Activated T-helper 1 cell treated with anti-CD3 and anti-CD28 coated beads, Interleukin-12 subunit alpha, Interleukin-12 subunit beta, Interleukin-2, Interleukin-4 antibody, amounts not matched to agents 30 ng/mL and 10 ng/mL and 1 ng/mL, durations not matched to agents 14 hours and 24 hours and 36 hours (primary cell): ENCODE measurements around the gene SPEG. TPM values are rescaled to one million over a fixed set of nuclear protein-coding genes. Genes with fewer than 3 reads are reported as not detected.

ENCODE experiments used
- DNase-seq: peaks from one replicate; pipeline ENCODE4 v3.0.0; 2021; ENCODE audit warnings: low spot score
- H3K27ac Mint-ChIP-seq: one replicate; pipeline ENCODE4 v1.8.0; 2021; ENCODE audit warnings: mild to moderate bottlenecking, mixed read lengths
- H3K27me3 Mint-ChIP-seq: one replicate; pipeline ENCODE4 v1.8.0; 2022; ENCODE audit warnings: mild to moderate bottlenecking, moderate library complexity, mixed read lengths; ENCODE audit not compliant: insufficient read depth
- H3K36me3 Mint-ChIP-seq: one replicate; pipeline ENCODE4 v1.8.0; 2021; ENCODE audit warnings: low read depth, mixed read lengths
- H3K4me1 Mint-ChIP-seq: one replicate; pipeline ENCODE4 v1.8.0; 2021; ENCODE audit warnings: low read depth, mixed read lengths
- H3K4me3 Mint-ChIP-seq: one replicate; pipeline ENCODE4 v1.8.0; 2021; ENCODE audit warnings: mild to moderate bottlenecking, moderate library complexity, mixed read lengths
- H3K9me3 Mint-ChIP-seq: one replicate; pipeline ENCODE4 v1.8.0; 2021; ENCODE audit warnings: mixed read lengths
- intact Hi-C: fragments of 100-400 bp; cut with micrococcal nuclease; formaldehyde crosslinking; loops from one replicate; pipeline ENCODE4 v1.15.1; 2024
- total RNA-seq: library from RNA; stranded (reverse); gene quantifications from 2 replicates; pipeline ENCODE4 v1.2.3, GENCODE V29; 2022

Gene SPEG
- total RNA-seq, 1 donor from 2014 or later: 0.13 TPM

DNA sequence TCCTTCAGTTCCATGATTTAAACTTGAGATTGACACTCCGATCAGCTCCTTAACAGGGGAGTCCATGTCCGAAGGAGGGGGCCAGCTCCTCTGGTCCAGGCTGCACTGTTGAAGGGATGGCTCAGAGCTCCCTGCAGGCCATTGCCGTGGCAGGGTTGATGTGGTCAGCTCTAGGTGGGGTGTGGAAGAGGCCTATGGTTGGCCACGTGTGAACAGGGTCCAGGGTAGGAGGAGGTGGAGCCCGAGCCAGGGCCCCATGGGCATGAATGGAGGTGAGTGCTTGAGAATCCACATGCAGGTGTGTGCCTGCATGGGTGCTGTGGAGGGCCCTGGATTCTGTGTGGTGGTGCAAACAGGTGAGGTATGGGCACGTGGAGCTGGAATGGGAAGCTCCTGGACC lies 1.1 kb downstream of the SPEG start:
- no peak overlapping the region for H3K4me3 Mint-ChIP-seq
- H3K36me3 Mint-ChIP-seq: no peaks in the 10 kb centered on the region
- H3K9me3 Mint-ChIP-seq: no peaks in the 10 kb centered on the region
- peaks cover 36% of the 10 kb centered on the region for H3K27me3 Mint-ChIP-seq
- intact Hi-C loops: no loop called here
- H3K4me1 Mint-ChIP-seq: peaks cover under 1% of the 10 kb centered on the region
- no peak for DNase-seq
- no peak overlapping the region for H3K27ac Mint-ChIP-seq

DNA sequence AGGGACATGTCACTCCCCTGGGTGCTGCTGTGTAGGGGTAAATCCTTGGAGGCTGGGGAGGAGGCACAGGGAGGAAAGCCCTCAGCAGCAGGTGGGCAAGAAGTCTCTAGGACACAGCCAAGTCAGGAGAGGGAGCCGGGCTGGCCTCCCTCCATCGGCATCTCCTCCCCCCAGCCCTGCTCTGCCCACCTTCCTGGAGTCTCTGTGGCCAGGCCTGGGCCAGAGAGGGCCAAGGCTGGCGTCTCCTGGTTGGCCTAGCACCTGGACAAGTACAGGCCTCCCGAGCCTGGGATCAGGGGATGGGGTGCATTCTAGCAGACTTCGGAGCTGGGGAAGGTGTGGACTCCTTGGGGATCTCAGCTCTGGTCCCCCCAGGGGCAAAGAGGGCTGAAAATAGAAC lies 1.8 kb downstream of the SPEG start:
- no peak overlapping the region for H3K4me3 Mint-ChIP-seq
- H3K9me3 Mint-ChIP-seq: no peaks in the 10 kb centered on the region
- no peaks in the 10 kb centered on the region for H3K36me3 Mint-ChIP-seq
- no peak for DNase-seq
- intact Hi-C loops: no loop called here
- H3K27me3 Mint-ChIP-seq: peaks cover 44% of the 10 kb centered on the region
- no peak overlapping the region for H3K27ac Mint-ChIP-seq
- H3K4me1 Mint-ChIP-seq: peaks cover 9% of the 10 kb centered on the region

DNA sequence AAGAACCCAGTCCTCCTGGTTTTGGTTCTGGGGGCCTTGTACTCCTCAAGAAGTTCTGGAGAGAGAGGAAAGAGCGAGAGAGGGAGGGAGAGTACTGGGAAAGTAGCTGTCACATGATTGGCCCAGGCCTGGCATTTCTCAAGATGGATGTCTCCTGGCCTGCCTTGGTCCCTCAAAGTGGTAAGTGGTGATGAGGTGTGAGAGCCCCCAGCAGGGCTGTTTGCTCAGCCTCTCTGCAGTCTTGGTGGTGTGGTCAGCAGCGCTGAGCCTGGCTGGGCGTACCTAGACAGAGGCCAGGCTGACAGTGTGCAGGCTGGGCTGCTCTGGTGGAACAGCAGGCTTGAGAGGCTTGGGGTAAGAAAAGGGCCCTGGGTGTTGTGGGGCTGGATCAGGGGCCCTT lies 2.5 kb downstream of the SPEG start:
- no peak overlapping the region for H3K4me3 Mint-ChIP-seq
- H3K36me3 Mint-ChIP-seq: no peaks in the 10 kb centered on the region
- H3K27ac Mint-ChIP-seq: no peak overlapping the region
- no peaks in the 10 kb centered on the region for H3K9me3 Mint-ChIP-seq
- H3K27me3 Mint-ChIP-seq: peaks cover 43% of the 10 kb centered on the region
- H3K4me1 Mint-ChIP-seq: peaks cover 9% of the 10 kb centered on the region
- no peak for DNase-seq
- intact Hi-C loops: no loop called here

DNA sequence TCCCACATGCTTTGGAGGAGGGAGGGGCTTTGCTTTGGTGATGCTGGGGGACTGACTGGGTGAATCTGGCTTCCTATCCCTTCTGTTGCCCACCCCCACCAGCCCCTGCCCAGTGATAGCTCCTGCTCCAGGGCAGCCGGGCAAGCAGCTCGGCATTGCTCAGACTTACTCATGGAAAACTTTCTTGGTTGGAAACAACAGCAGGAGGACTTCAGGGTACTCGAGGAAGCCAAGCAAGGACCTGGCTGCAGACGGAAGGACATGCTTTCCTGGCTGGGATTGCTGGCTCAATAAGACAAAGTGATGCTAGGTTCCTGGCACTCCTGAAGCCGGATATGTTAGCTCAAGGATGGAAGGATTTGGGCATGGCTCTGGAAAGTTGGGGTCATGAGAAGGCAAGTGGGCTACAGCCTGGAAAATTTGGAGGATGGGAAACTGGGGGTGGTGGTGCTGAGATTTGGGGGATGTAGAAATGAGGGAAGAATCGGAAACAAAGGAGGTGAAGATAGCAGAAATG lies 3.1 kb downstream of the SPEG start:
- H3K4me3 Mint-ChIP-seq: no peak overlapping the region
- intact Hi-C loops: no loop called here
- H3K27me3 Mint-ChIP-seq: peaks cover 46% of the 10 kb centered on the region
- H3K9me3 Mint-ChIP-seq: no peaks in the 10 kb centered on the region
- H3K4me1 Mint-ChIP-seq: peaks cover 11% of the 10 kb centered on the region
- DNase-seq: no peak
- no peak overlapping the region for H3K27ac Mint-ChIP-seq
- no peaks in the 10 kb centered on the region for H3K36me3 Mint-ChIP-seq

DNA sequence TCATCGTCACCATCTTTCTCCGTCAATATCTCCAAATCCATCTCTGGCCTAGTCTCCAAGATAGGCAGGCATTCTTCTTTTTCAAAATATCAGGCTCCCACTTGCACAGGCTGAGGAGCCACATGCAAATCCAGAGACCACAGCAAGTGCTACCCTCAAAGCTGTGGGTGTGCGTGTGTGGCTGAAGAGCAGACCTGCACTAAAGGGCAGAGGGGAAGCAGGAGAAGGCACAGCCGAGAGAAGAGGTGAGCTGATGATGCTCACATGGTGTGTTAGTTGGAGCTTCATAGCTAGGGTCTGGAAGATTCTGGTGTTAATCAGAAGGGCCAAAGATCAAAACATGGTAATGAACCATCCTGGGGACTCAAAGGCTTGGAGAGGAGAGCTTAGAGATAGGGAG lies 3.8 kb downstream of the SPEG start:
- H3K36me3 Mint-ChIP-seq: no peaks in the 10 kb centered on the region
- H3K27ac Mint-ChIP-seq: no peak overlapping the region
- H3K4me3 Mint-ChIP-seq: no peak overlapping the region
- H3K9me3 Mint-ChIP-seq: no peaks in the 10 kb centered on the region
- peaks cover 48% of the 10 kb centered on the region for H3K27me3 Mint-ChIP-seq
- intact Hi-C loops: no loop called here
- H3K4me1 Mint-ChIP-seq: peaks cover 14% of the 10 kb centered on the region
- DNase-seq: no peak

DNA sequence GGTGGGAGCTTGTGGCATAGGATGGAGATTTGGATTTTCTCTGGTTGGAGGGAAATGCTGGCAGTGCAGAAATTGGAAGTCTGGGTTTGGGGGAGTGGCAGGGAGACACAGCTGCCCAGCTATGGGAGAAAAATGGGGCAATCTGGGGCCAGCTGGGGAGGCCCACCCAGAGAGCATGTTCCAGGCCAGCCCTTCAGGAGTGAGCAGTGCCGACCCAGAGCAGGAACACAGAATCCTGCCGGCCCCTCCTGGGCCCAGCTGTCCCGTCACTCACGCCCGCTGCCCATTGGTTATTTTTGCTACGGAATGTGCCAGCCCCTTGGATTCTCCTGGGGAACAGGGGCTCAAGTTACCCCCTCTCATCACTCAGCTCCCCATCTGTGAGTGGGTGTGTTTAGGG lies 4.9 kb downstream of the SPEG start:
- H3K4me1 Mint-ChIP-seq: peaks cover 14% of the 10 kb centered on the region
- no peak overlapping the region for H3K4me3 Mint-ChIP-seq
- H3K9me3 Mint-ChIP-seq: no peaks in the 10 kb centered on the region
- DNase-seq: no peak
- no peaks in the 10 kb centered on the region for H3K36me3 Mint-ChIP-seq
- no peak overlapping the region for H3K27ac Mint-ChIP-seq
- intact Hi-C loops: no loop called here
- H3K27me3 Mint-ChIP-seq: peaks cover 42% of the 10 kb centered on the region

DNA sequence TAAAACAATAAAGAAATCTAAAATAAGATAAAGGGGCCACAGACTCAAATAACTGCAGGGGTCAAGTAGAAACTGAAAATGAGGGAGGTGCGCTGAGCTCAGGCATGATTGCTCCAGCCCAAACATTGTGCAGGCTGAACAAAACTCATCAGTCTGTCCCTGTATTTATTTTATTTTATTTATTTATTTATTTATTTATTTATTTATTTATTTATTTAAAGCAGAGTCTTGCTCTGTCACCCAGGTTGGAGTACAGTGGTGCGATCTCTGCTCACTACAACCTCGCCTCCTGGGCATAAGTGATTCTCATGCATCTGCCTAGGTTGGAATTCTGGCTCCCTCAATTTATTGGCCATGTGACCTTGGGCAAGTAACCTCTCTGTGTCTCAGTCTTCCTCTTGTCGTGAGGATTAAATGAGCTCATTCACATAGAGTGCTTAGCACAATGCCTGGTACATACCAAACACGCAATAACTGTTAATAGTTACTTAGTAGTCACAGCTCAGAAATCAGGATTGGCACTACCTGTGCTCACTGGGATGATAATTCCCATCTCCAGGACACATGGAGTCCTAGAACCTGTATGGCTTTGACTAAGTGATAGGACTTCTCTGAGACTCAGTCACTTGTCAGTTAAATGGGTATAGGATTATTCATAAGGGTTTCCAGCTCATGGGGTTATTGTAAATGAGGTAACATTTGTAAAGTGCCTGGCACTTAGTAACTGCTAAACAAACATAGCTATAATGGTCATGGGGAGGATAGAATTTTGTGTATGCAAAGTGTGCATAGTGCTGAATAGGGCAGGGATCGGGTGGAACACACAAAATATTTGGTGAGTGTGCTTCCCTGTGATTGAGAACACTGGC lies 6.0 kb downstream of the SPEG start:
- Mint-ChIP-seq H3K4me3 (peak overlapping the region; percentile 77), H3K27ac (no peak overlapping the region), H3K9me3 (no peaks in the 10 kb centered on the region), H3K4me1 (peaks cover 14% of the 10 kb centered on the region), H3K27me3 (peaks cover 44% of the 10 kb centered on the region), H3K36me3 (no peaks in the 10 kb centered on the region)
- intact Hi-C loops: no loop called here
- no peak for DNase-seq

DNA sequence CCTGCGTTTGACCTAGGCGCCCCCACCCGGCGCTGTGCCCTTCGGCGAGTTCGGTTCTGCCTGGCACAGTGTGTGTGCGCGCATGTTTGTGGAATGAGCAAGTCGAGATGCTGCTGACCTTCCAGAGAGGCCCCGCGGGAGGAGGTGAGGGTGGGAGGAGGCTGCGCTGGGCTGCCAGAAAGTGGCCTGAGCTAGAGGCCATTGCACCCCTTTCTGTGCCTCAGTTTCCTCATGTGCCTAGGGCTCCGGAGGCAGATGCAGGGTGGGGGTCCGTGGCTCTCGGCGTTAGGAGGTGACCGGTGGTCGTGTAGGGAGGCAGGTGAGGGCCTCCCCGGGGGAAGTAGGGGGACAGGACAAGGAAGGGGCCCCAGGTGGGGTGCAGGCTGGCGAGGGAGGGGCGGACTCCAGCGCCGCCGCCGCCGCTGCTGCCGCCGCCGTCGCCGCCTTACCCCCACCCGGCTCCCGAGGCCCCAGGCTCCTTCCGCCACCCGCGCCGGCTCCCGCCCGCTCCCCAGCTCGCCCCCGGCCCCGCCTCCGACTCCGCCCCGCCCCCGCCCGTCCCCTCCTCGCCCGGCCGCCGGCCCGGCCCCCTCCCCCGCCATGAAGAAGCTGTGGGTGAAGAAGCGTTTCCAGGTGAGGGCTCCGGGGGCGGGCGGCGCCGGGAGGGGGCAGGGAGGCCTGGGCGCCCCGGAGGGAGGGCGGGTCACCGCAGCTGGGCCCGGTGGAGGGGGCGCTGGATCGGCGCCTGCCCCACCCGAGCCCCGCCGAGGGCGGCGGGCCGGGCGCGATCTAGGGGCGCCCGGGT lies 7.0 kb downstream of the SPEG start:
- Mint-ChIP-seq H3K9me3 (no peaks in the 10 kb centered on the region), H3K27ac (no peak overlapping the region), H3K27me3 (peaks cover 45% of the 10 kb centered on the region), H3K4me3 (peak overlapping the region; percentile 77), H3K4me1 (peaks cover 14% of the 10 kb centered on the region), H3K36me3 (no peaks in the 10 kb centered on the region)
- DNase-seq: peak; percentile 6
- intact Hi-C loops: no loop called here

DNA sequence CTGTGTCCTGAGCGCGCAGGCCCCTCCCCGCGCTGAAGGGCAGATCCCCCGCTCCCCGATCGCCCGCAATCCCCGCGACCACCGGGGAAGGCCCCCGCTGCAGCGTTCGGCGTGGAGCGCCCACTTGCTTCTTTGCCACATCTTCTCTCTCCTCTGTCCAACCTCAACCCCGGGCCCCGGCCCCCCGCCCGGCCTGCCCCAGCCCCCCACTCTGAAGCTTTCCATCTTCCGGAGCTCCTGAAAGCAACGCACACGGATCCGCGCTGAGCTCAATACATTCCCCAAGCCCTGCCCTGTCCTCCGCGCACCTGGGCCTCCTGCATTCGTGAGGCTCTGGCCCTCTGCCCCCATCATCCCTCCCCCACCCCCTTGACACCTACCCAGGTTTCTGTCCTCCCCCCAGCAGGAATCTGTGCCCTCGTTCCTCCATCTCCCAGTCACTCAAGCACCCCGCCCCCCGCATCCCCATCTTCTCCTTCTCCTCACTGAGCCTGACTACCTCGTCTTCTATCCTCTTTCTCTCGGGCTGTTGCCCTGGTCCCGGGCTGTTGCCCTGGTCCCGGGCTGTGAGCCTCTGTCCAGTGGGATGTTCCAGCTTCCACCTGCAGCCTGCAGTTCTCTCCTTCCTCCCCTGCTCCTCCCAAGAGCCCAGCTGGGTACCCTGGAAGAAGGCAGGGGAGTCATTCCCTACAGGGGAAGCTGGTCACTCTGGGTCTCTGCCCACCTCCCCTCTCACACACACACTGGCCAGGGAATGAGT lies 7.8 kb downstream of the SPEG start:
- Mint-ChIP-seq H3K27ac (no peak overlapping the region), H3K27me3 (peaks cover 50% of the 10 kb centered on the region), H3K4me3 (peak overlapping the region; percentile 72), H3K4me1 (peaks cover 14% of the 10 kb centered on the region), H3K9me3 (no peaks in the 10 kb centered on the region), H3K36me3 (no peaks in the 10 kb centered on the region)
- no peak for DNase-seq
- intact Hi-C loops: no loop called here

DNA sequence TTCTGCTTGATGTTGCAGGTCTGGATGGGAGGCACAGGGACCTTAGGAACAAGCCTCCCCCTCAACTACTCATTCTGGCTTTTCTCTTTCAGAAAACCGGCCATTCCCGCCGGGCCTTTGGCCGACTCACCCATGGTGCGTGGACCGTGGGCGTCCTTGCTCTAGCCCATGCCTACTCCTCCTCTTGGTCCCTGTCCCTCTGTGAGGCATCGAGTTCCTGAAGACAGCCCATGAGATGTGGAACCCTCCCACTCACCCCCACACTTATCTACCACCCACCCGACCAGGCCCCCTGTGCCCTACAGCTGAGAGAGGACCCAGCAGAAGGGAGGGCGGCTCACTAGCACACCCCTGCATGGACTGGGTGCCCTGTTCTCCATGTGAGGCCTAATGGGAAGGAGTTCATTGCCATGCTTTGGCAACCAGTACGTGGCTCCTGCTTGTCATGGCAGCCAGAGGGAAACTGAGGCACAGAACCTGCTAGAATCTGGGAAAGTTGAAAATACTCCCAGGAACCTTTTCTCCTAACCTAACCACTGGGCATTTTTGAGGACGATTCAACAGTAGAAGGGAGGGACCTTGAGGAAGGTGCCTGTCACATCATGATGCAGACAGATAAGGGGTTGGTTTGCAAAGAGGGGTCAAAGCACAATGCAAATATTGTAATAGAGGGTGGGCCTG lies 8.5 kb downstream of the SPEG start:
- no peaks in the 10 kb centered on the region for H3K36me3 Mint-ChIP-seq
- H3K4me1 Mint-ChIP-seq: peaks cover 14% of the 10 kb centered on the region
- peaks cover 53% of the 10 kb centered on the region for H3K27me3 Mint-ChIP-seq
- peak overlapping the region; percentile 72 for H3K4me3 Mint-ChIP-seq
- intact Hi-C loops: no loop called here
- H3K9me3 Mint-ChIP-seq: no peaks in the 10 kb centered on the region
- DNase-seq: no peak
- no peak overlapping the region for H3K27ac Mint-ChIP-seq

DNA sequence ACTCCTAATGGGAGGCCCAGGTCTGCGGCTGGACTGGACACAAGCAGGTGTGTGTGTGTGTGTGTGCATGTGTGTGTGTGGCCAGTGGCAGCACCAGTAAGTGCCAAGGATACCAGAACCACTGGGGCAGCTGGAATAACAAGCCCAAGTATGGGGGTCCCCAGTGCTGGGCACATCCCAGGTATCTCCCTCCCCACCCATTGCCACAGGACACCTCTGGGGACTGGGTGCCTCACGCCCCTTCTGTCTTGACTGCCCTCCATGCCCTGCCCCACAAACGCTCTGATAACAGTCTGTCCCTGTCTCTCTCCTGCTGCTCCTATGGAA lies 9.0 kb downstream of the SPEG start:
- H3K4me1 Mint-ChIP-seq: peaks cover 14% of the 10 kb centered on the region

DNA sequence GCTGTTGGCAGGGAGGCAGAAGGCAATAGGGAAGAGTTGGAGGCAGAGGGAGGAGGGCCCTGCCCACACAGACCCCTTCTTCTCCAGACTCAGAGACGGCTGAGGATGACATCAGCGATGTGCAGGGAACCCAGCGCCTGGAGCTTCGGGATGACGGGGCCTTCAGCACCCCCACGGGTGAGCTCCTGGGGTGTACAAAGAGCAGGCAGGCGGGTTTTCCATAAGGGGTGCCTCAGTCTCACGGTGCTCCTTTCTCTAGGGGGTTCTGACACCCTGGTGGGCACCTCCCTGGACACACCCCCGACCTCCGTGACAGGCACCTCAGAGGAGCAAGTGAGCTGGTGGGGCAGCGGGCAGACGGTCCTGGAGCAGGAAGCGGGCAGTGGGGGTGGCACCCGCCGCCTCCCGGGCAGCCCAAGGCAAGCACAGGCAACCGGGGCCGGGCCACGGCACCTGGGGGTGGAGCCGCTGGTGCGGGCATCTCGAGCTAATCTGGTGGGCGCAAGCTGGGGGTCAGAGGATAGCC lies 10.0 kb downstream of the SPEG start:
- H3K27me3 Mint-ChIP-seq: peaks cover 57% of the 10 kb centered on the region
- no peak overlapping the region for H3K4me3 Mint-ChIP-seq
- intact Hi-C loops: no loop called here
- peaks cover 14% of the 10 kb centered on the region for H3K4me1 Mint-ChIP-seq
- no peaks in the 10 kb centered on the region for H3K9me3 Mint-ChIP-seq
- H3K27ac Mint-ChIP-seq: no peak overlapping the region
- H3K36me3 Mint-ChIP-seq: no peaks in the 10 kb centered on the region
- no peak for DNase-seq

More for the DNA sequence above, 9.0 kb downstream of the SPEG start:
- no peak overlapping the region for H3K27ac Mint-ChIP-seq
- intact Hi-C loops: no loop called here
- H3K9me3 Mint-ChIP-seq: no peaks in the 10 kb centered on the region
- no peak for DNase-seq
- peaks cover 53% of the 10 kb centered on the region for H3K27me3 Mint-ChIP-seq
- H3K4me3 Mint-ChIP-seq: peak overlapping the region; percentile 5
- H3K36me3 Mint-ChIP-seq: no peaks in the 10 kb centered on the region
